HG03457 (cell line): Measurements from ENCODE around the gene CDH13.

Experiments used
- ATAC-seq: cut with Tn5 transposase; IDR thresholded peaks from one replicate; pipeline ENCODE4 v1.9.1; 2021; ENCODE audit warnings: moderate number of reproducible peaks; ENCODE audit not compliant: unreplicated experiment

Gene CDH13

GRCh38 chr16:82649766-82650165, 23.0 kb downstream of the CDH13 start:
- ATAC-seq: no peak

- no peak for ATAC-seq
Observed at GRCh38 chr16:82650804-82651203, 24.0 kb downstream of the CDH13 start.

GRCh38 chr16:82651921-82652601, 25.3 kb downstream of the CDH13 start:
- ATAC-seq: peak; percentile 35

- ATAC-seq: no peak
Observed at GRCh38 chr16:82652826-82653225, 26.1 kb downstream of the CDH13 start.

GRCh38 chr16:82653550-82654511, 27.1 kb downstream of the CDH13 start:
- peak; percentile 66 for ATAC-seq

- peak; percentile 42 for ATAC-seq
Observed at GRCh38 chr16:82655072-82655714, 28.4 kb downstream of the CDH13 start.

- no peak for ATAC-seq
Observed at GRCh38 chr16:82655720-82656490, 29.1 kb downstream of the CDH13 start.

- ATAC-seq: no peak
Observed at GRCh38 chr16:82657239-82657638, 30.5 kb downstream of the CDH13 start.

- no peak for ATAC-seq
Observed at GRCh38 chr16:82657786-82658185, 31.0 kb downstream of the CDH13 start.

GRCh38 chr16:82658796-82659195, 32.0 kb downstream of the CDH13 start:
- ATAC-seq: no peak

GRCh38 chr16:82660075-82660645, 33.4 kb downstream of the CDH13 start:
- ATAC-seq: no peak

- ATAC-seq: no peak
Observed at GRCh38 chr16:82660966-82661365, 34.2 kb downstream of the CDH13 start.

- ATAC-seq: no peak
Observed at GRCh38 chr16:82664181-82664580, 37.4 kb downstream of the CDH13 start.

GRCh38 chr16:82665025-82665424, 38.3 kb downstream of the CDH13 start:
- ATAC-seq: no peak

- ATAC-seq: no peak
Observed at GRCh38 chr16:82667437-82667836, 40.7 kb downstream of the CDH13 start.

- no peak for ATAC-seq
Observed at GRCh38 chr16:82668094-82668493, 41.3 kb downstream of the CDH13 start.

- no peak for ATAC-seq
Observed at GRCh38 chr16:82671741-82672140, 45.0 kb downstream of the CDH13 start.

GRCh38 chr16:82672676-82673075, 45.9 kb downstream of the CDH13 start:
- no peak for ATAC-seq

GRCh38 chr16:82675300-82675699, 48.5 kb downstream of the CDH13 start:
- no peak for ATAC-seq

GRCh38 chr16:82681592-82681991, 54.8 kb downstream of the CDH13 start:
- no peak for ATAC-seq
